Measurements from ENCODE around the gene CD22.
"Not testable (repeated sequence)": the region's sequence is repeated elsewhere in the genome, so short reads cannot be mapped to it uniquely, and the experiment has no call there.

Gene CD22

GRCh38 chr19:35362261-35363000 lies 33.4 kb downstream of the CD22 start:
- no peak for DNase-seq

- no peak for DNase-seq
Measured at GRCh38 chr19:35363001-35363590, 34.1 kb downstream of the CD22 start.

DNA sequence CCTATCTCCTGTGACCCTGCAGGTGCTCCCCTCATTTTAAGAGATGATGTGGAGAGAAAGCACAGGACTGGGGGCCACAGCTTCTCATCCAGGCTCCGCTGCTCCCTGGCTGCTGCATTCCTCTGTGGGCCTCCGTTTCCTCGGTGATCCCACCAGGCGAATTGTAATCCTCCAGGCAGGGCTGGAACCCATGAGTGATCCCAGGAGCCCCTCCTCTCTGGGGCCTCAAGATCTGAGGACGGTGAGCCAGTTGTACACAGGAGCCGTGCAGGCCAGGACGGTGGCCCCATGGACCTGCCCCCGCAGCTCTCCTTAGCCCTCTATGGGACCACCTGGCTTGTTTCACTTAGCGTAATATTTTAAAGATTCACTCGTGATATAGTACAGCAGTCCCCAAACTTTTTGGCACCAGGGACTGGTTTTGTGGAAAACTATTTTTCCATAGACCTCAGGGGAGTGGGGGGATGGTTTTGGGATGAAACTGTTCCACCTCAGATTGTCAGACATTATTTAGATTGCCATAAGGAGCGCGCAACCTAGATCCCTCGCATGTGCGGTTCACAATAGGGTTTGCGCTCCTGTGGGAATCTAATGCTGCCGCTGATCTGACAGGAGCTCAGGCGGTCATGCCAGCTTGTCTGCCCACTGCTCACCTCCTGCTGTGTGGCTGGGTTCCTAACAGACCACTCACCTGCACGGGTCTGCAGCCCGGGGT lies 34.9 kb downstream of the CD22 start:
- DNase-seq: no peak

DNA sequence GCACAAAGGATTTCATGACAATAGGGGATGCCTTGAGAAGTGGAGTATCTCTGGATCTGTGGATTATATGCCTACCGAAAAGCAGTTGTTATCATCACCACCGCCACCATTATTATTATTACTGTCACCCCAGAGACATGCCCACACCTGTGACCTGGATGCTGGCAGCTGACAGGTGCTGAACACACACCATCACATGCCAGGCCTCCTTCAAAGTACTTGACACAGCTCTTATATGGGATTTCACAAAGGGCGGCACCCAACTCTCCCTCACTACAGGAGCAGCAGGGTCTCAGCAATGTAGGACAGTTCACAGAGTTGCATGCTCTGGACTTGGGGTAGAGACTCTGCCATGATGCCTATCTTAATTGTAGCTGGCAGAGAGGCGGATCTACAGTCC lies 36.3 kb downstream of the CD22 start:
- no peak for DNase-seq

- no peak for DNase-seq
Measured at GRCh38 chr19:35368378-35368777, 39.4 kb downstream of the CD22 start.

DNA sequence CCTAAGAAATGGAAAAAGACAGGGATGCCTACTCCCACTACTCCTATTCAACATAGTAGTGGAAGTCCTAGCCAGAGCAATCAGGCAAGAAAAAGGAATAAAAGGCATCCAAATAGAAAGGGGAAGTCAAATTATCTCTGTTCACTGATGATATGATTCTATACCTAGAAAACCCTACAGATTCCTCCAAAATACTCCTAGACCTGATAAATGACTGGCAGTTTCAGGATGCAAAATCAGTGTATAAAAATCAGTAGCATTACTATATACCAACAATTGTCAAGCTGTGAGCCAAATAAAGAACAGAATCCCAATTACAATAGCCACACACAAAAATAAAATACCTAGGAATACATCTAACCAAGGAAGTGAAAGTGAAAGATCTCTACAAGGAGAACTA lies 40.5 kb downstream of the CD22 start:
- DNase-seq: no peak

DNA sequence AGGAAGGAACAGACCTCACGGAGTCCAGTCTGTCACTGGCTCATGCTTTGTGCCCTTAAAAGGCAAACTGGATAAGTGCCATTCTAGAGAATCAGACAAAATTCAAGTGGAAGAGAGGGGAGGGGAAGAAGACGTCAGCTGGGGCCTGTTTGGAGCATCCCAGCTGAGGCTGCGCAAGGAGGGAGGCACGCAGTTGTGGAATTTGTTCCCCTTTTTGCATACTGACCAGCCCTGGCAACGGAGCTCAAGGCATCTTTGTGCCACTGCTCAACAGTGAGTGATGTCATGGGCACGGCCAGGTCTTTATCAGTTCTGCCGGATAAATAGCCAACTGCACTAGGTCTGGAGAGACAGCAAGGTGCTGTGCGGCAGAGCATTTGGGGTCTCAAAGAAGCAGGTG lies 41.7 kb downstream of the CD22 start, which contains the start of gene GPR42:
Gene GPR42, plus strand, starts transcription at position 347 of the 400 bp plus-strand sequence. CDS start 292 bp downstream, outside the sequence.
- no peak for DNase-seq

- no peak for DNase-seq
Measured at GRCh38 chr19:35373492-35373891, 44.5 kb downstream of the CD22 start.

DNA sequence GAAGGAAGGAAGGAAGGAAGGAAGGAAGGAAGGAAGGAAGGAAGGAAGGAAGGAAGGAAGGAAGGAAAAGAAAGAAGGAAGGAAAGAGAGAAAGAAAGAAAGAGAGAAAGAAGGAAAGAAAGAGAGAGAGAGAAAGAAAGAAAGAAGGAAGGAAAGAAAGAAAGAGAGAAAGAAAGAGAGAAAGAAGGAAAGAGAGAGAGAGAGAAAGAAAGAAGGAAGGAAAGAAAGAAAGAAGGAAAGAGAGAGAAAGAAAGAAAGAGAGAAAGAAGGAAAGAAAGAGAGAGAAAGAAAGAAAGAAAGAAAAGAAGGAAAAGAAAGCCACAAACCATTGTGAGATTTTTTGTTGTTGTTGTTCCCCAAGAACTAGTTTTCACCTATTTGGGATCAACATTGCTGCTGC lies 45.0 kb downstream of the CD22 start:
- DNase-seq: not testable (repeated sequence)

- no peak for DNase-seq
Measured at GRCh38 chr19:35375505-35376307, 46.7 kb downstream of the CD22 start.

- no peak for DNase-seq
Measured at GRCh38 chr19:35377656-35378055, 48.7 kb downstream of the CD22 start.

GRCh38 chr19:35378356-35378755 lies 49.4 kb downstream of the CD22 start:
- DNase-seq: no peak

DNA sequence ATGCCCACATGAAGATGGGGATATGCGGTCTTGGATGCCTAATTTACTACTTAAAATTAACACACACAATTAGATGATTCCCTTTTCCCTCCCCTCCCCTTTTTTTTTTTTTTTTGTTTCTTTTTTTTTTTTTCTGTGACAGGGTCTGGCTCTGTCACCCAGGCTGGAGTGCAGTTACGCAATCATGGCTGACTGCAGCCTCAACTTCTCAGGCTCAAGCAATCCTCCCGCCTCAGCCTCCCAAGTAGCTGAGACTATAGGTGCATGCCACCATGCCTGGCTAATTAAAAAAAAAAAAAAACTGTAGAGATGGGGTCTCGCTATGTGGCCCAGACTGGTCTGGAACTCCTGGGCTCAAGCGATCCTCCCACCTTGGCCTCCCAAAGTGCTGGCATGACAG lies 50.6 kb downstream of the CD22 start:
- not testable (repeated sequence) for DNase-seq

DNA sequence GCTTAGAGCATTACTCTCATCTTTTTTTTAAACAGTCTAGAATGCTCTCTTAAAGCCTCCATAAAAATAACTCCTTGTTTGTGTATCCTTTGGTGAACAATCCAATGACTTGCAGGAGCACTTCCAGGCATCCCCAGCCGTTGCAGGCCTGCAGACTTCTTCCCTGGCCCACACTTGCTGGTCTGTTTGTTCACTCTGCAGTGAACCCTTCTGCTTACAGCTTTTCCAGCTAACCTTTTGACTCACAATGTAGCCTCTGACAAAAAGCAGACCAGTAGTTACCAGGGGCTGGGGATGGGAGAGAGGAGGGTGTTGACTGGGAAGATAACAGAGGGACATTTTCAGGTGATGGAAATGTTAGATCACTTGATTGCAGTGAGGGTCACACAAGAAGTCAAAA lies 51.0 kb downstream of the CD22 start:
- no peak for DNase-seq

DNA sequence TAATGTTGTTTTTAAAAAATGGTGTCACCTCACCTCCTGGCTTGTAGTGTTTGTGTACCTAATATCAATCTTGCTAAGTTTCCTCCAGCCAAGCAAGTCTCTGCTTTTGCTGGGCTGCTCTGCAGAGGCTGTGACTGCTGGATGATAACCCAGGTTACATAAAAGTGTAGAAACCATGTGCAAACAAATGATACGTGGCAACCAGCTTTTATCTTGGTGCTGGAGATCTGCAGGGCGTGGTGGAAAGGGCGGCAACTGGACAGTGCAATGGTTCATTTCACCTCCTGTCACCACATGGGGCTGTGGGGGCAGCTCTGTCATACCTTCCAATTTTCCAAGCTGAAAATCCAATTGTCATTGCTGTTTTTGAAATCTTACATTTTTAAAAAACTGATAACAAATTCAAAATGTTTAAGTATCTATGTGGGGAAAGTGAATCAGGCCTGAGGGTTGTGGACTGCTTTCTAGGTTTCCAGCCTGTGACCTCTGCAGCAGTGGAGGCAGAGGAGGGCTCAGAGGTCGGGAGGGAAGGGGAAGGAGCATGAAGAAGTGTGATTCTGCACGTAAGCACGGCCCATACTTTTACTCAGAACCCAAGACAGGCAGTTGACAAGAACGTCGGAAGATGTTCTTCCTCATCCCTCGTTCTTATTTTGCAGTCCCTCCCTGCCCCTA lies 51.6 kb downstream of the CD22 start:
- DNase-seq: no peak

GRCh38 chr19:35381318-35381717 lies 52.3 kb downstream of the CD22 start:
- DNase-seq: no peak

DNA sequence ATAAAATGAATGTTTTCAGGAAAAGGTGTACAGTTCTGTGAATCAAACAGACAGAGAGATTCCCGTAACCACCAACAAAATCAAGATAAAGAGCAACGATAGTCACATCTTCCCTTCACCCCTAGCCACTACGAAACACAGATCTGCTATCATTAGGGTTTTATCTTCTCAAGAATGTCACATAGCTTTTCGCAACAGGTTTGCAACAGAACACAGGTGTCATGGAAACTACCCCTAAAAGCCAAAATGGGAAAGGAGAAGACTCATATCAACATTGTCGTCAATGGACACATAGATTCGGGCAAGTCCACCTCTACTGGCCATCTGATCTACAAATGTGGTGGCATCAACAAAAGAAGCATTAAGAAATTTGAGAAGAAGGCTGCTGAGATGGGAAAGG lies 52.9 kb downstream of the CD22 start:
- no peak for DNase-seq

- DNase-seq: no peak
Measured at GRCh38 chr19:35383536-35383935, 54.5 kb downstream of the CD22 start.

DNA sequence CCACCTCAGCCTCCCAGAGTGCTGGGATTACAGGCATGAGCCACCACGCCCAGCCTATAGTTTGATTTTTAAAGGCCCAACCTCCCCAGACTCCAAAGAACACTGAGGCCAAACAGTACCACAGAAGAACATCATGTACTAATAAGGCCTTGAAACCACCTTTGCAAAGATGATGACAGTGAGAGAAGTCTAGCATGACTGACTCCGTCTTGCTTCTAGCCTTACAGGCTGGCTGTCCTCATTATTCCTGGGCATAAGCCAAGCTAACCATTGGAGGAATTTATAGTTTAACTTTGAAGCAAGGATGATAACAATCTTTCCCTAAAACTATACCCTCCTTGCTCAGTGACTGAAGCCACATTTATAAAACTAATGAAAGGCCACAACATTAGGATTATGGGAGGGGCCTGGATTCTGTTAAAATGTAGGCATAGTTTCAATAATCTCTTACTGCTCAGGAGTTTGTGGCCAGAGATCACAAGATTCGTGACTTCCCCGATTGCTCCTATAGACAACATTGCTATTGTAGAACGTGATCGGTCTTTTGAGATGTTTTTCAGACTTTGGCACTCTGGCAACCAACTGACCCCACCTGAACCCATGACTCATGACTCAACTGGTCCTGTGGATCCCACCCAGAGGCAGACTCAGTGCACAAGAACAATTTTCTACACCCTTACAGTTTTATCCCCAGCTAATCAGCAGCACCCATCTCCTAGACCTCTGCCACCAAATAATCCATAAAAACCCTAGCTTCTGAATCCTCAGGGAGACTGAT lies 59.5 kb downstream of the CD22 start:
- no peak for DNase-seq

DNA sequence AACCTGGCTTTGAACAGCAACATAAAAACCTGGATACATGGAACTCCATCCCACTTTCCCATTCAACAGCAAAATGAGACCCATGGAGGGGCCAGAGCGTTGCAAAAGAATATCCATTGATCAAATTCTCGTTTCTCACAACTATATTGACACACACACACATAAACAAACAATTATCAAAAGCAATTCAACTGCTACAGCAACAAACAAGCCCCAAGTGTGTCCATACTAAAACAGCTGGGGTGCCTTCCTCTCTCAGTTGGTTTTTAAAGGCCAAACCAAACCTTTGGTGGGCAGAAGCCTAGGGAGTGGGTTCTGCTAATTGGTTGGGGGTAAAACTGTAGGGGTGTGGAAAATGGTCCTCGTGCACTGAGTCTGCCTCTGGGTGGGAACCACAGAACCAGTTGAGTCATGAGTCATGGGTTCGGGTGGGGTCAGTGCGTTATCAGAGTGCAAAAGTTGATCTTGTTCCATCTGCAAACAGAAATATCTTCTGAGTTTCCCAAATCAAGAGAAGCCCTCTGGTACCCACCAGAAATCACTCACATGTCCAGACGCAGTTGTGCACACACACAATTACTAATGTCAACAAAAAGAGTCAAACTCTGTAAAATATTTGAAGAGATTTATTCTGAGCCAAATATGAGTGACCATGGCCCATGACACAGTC lies 60.3 kb downstream of the CD22 start:
- no peak for DNase-seq
